GM19238 (cell line): ENCODE results near the gene PIM1.

Experiments used
- DNase-seq: peaks from one replicate; pipeline ENCODE4 v3.0.0; 2011; ENCODE audit warnings: low spot score; ENCODE audit not compliant: insufficient read length

PIM1 gene

DNA sequence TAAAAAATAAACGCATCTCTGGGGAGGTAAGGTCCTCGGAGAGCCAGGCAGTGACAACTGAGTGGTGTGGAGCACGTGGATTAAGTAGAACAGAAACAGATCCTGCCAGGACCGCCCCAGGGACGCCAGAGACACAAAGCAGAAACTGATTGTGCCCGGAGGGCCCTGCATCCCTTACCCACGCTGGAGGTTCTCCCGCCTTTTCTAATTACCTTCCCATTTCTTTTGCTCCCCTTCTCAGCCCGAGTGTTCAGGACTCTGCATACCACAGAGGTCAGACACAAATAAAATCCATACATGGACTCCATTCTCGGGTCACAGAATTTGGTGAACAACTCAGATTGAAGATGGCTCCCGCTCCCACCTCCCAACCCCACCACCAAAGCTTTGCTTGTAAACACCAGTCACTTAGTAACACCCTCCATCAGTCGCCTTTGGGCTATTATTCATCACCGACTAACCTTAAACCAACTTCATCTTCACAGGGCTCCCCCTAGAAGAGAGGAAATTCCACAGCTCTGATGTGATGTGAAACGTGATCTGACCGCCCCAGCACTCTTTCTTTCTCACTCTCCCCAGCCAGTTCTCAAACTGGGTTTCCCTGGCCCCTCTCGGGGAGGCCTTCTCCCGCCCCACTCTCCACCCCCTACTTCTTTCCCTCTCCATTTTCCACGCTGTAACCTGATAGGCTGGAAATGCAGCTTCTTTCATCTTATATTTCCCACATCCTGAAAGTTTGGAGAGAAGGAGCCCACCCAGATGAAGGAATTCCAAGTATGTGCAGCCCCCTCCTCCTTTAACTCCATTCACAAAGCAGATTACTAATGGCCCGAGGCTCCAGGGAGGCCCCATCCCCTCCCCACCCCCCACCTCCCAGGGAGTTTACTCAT, 32.5 kb upstream of the PIM1 start:
- no peak for DNase-seq

DNA sequence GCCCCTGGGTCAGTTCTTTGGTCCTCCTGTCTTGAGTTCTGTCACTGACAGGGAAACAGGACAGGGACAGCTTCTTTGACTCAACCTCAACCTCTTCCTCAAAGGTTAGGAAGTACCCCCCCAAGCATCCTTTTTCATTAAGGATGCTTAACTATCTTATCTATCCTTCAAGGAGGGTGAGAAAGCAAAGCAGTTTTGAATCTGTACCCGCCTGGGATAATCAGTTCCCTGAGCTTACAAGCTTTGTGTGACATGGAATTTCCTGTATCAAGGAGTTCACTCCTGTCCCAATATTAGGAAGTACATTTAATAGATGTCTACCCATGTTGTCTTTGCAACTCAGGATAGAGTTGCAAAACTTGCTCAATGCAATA, 31.1 kb upstream of the PIM1 start:
- no peak for DNase-seq

DNA sequence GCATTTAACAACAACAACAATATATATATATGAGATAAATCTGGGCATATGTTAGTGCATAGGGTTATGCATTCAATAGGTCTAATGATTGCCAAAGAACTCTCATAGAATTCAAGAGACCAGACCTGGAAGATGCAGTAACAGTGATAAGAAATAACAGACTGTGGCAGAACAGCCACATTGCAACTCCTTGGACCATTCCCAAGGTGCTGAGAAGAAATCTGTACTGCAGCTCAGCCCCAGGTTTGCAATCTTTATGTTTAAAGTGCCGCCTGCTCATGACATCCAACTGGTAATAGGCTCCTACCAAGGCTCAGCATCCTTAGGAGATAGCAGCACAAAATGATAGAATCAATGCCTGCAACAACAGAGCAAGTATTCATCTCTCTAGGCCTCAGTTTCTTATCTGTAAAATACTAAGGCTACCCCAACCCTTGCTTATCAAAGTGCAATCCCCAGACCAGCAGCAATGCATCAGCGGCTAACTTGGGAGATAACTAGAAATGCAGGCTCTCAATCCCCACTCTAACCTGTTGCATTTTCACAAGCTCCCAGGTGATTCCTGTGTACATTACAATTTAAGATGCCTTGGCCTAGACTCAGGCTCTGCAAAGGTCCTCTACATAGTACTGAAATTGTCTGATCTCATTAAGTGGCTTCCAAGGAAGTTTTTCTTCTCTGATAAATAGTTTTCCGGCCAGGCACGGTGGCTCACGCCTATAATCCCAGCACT, 30.6 kb upstream of the PIM1 start:
- DNase-seq = no peak

DNA sequence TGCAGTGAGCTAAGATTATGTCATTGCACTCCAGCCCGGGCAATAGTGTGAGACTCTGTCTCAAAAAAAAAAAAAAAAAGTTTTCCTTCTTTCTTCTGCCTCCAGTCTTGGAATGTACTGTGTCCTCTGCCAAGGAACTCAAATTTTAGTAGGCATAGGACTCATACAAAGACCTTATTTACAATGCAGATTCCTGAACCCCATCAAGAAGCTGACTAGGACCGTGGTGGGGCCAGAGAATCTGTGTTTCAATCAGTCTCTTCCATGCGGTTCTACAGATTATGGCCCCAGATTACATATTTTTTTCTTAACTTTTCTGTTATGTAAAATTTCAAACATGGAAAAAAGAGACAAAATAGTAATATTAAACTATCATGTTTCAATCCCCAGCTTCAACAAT, 29.8 kb upstream of the PIM1 start:
- no peak for DNase-seq

DNA sequence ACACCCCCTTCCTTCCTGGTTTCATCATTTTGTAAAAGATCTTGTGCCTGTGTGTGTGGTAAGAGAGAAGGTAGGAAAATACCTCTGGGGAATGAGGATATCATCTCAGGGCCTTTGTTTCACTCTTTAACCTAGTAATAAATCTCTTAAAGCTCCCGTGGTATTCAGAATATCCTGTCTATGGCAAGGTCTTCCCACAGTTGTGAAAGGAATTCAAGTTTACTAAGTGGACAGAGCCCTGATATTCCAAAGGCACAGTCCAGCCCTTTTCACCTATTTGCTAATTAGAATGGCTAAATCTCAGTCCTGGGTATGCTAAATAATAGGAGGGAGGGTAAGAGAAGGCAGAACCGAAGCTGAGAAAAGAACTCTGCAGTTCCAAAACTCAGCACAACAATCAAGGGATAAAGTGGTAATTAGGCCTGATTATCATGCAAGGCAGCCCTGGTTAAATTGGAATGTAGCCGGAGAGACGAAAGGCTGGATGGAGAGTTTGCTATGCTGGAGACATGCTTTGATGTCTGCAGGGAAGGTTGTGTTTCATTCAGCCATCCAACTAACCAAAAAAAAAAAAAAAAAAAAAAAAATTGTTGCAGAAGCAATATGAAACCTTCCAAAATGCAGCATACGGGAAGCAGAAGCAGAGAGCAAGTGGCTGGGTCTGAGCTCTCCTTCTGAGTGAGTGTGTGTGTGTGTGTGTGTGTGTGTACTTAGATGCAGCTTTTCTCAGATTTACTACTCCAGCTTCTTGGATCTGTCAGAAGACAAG, 28.5 kb upstream of the PIM1 start:
- DNase-seq = no peak

DNA sequence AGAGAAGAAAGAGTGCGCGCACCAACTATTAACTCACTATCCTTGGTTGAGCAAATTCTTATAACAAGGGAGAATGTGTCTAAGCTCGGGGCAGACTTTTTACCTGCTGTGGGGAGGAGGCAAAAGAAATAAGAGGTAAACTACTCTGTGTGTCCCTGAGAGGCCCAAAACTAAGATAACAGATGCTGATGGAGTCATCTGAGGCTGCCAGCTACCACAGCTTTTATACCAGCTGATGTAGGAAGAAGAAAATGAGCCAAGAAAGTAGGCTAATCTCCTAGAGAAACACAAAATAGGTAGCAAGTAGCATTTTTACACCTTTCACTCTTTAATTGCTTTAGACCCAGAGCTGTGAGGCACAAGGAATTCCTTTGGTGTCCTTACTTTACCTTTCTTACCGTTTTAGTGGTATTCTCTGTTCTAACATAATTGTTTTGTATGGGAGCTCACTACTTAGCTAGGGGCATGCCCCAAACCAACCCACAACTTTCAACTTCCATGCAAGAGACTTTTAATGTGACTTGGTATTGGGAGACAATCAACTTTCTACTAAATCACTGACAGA, 27.8 kb upstream of the PIM1 start:
- DNase-seq = no peak

DNA sequence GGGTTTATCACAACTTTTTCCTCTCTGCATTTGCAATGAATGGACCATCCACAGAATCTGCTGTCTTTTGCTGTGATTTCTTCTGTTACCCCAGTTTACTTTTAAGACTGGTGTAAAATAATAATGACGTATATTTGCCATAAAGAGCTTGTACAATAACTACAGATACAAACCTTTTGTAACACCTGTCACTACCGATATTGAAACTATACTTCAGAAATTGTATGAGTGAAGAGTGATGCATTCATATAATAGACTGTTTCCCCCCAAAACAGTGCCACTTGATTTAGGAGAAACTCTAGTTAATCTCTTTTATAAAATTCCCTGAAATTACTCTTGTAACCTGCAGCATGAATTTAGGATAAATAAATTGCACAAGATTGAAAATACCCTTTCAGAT, 26.4 kb upstream of the PIM1 start:
- no peak for DNase-seq

DNA sequence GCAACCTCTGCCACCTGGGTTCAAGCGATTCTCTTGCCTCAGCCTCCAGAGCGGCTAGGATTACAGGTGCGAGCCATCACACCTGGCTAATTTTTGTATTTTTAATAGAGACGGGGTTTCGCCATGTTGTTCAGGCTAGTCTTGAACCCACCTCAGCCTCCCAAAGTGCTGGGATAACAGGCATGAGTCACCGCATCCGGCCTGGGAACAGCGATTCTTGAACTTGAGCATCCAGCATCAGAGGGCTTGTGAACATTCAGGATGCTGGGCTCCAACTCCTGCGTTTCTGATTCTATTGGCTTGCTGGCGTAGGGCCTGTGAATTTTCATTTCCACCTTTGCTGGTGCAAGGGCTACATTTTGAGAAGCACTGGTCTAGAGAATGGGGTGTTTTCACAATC, 24.5 kb upstream of the PIM1 start:
- DNase-seq = no peak

DNA sequence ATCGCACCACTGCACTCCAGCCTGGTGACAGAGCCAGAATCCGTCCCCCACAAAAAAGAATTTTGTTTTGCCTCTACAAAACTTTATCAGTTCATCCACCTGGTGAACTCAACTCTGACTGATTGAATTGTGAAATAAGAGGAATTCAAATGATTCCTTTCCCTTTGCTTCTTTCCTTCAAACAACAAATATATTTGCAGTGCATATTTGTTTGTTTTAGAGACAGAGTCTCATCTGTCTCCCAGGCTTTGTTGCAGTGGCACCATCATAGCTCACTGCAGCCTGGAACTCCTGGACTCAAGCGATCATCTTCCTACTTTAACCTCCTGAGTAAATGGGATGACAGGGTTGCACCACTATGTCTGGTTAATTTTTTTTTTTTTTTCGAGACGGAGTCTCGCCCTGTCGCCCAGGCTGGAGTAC, 23.2 kb upstream of the PIM1 start:
- no peak for DNase-seq

DNA sequence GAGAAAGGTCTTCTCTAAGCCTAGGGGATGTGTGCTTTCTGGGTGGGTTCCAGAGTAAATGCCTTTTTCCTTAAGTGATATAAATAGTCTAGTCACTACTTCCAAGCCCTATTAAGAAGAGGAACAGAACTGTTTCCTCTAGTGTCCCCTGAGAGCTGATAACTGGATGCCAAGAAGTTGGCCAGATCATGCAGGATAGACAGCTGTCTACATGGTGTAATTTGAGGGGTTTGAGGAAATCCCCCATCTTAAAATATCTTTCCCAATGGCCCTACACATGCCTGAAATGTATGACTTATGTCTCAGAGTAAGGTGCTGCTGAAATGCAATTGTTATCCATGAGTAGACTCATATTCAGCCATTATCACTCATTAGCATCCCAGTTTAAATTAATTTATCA, 20.2 kb upstream of the PIM1 start:
- DNase-seq = no peak

DNA sequence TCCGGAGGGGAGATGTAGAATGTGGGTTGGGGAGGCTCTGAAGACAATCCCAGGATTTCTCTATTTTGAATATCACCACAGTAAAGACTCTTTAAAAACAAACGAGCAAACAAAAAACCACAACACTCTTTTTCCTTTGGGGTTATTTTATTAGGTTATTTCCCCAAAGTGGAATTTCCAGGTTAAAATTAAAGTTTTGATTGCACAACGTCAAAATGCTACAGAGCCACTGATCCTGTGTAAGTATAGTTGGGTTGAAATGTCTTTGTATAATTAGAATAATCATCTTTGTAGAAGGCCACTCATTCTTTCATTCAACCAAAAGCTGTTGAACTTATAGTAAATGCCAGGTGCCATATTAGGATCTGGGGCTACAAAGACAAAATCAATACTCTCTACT, 19.6 kb upstream of the PIM1 start:
- DNase-seq = no peak

DNA sequence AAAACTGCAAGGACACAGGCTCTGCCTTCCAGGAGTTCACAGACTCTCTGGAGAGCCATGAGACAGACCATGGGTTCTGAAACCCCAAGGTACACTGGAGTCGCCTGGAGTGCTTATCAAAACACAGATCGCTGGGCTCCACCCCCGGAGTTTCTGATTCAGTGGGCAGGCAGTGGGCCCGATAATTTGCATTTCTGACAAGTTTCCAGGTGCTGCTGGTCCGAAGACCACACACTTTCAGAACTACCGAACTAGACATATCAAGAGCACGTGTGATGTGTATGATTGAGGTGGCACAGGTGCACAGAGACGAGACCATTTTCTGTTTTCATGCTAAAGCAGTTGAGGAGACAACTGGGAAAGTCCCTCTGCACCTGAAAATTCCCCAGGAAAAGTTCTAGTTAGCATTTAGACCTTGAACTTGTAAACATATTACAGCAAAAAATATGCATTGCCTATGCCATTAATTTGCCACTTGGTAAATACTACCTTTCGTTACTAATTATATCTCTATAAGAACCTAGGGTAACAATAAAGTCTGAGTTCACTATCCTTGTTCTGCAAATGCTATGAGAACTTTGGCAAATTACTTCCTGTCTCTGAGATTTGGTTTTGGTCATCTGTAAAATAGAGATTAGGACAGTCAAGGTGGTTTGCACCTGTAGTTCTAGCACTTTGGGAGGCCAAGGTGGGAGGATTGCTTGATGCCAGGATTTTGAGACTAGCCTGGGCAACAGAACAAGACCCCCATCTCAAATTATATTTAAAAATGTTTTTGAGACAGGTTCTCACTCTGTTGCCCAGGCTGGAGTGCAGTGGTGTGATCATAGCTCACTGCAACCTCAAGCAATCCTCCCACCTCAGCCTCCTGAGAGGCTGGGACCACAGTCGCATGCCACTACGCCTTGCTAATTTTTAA, 14.3 kb upstream of the PIM1 start:
- DNase-seq = peak; percentile 51

DNA sequence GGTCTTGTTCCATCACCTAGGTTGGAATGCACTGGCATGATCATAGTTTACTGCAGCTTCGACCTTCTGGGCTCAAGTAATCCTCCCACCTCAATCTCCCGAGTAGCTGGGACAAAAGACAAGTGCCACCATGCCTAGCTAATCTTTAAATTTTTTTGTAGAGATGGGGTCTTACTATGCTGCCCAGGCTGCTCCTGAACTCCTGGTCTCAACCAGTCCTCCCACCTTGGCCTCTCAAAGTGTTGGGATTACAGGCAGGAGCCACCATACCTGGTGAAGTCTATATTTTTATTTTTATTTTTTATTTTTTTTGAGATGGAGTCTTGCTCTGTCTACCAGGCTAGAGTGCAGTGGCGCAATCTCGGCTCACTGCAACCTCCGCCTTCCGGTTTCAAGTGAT, 11.4 kb upstream of the PIM1 start:
- no peak for DNase-seq

DNA sequence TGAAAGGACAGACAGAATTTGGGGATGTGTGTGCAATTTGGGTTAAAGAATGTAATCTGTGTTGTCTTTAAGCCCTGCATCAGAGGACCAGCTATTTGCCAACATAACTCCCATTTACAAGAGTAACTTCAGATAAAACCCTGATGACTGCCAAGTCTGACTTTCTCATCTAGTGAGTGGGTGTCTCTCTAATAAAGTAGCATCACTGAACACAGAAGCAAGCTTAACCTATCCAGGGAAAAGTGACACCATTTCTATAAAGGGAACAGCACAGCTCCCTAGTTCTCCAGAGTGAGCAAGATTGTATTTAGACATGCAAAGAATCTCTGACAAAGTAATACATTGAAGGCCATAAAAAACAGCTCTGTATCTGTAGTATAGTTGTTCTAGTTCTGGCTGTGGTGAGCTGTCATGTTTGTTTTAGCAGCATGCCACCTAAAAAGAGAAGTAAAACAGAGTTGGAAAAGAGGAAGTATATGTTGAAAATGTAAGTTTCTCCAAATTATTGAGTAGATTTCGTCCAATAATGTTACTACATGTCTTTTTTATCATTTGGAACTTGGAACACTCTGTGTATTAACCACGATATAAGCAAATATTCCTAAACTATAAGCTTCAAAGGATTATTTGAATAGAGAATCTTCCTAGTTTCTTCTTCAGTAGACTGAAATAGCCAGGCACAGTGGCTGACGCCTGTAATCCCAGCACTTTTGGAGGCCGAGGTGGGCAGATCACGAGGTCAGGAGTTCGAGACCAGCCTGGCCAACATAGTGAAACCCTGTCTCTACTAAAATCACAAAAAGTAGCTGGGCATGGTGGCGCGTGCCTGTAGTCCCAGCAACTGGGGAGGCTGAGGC, 8.8 kb upstream of the PIM1 start:
- no peak for DNase-seq

DNA sequence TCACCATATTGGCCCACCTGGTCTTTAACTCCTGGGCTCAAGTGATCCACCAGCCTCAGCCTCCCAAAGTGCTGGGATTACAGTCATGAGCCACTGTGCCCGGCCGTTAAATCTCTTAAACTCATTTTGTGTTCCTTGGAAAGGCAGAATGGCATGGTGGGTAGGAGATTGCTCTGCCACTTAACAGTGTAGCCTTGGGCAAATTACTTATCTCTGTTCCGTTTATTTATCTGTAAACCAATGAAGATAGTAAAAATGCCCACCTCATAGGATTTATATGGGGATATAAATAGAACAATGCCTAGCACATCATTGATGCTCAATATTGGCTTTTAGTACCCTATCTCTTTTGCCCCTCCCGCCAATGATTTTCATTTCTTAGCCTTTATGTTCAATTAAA, 7.2 kb upstream of the PIM1 start:
- DNase-seq = no peak

DNA sequence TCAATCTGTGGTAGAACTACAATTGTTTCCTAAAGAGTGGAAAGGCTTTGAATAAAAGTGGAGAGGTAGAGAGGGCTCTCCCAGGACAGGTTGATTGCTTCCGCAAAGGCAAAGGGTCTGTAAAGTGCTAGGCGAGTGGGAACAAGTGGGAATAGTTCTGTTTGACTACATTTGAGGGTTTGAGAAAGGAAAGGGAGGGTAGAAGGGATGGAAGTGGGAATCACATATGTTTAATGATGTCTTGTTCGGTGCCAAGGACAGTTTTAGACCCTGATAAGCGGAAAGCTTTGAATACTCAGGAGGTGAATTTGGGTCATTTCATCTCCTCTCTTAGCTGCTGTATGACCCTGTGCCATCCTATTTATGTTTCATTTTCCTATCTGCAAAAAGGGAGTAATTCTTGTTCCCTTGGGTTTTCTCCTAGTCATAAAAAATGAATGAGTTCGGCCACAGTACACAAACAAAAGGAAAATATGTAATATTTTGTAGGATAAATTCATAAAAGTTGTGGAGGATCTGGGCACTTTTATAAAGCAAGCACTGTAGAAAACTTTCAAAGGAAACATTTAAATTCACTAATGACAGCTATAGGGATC, 1.7 kb upstream of the PIM1 start:
- no peak for DNase-seq

DNA sequence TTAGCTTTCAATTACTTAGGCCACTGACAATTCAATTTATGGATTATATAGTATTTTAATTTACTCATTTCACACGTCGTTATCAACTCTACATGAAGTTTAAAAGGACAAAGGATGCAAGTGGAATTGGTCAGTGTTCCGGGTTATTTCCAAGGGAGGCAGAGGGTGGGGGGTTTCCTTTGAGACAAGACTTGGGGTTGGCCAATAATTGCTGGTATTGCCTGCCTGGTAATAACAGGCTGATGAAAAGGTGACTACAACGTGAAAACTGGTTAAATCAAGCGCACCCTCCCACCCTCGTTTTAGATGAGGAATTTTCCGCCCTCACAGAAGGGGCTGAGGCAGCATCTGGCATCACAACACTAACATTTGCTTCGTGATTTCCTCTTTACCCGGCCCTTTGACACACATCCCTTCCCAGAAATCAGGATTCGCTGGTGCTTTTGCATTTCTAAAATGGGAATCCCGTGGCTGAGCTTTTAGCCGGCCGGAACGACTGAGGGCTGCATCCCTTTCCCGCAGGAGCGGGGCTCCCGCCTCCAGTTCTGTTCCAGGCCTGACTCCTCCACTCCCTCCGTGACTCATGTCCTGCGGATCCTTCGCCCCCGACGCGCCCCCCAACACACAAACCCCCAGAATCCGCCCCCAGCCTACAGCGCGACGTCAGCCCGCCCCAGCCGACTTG, 999 bp upstream of the PIM1 start:
- DNase-seq = no peak

DNA sequence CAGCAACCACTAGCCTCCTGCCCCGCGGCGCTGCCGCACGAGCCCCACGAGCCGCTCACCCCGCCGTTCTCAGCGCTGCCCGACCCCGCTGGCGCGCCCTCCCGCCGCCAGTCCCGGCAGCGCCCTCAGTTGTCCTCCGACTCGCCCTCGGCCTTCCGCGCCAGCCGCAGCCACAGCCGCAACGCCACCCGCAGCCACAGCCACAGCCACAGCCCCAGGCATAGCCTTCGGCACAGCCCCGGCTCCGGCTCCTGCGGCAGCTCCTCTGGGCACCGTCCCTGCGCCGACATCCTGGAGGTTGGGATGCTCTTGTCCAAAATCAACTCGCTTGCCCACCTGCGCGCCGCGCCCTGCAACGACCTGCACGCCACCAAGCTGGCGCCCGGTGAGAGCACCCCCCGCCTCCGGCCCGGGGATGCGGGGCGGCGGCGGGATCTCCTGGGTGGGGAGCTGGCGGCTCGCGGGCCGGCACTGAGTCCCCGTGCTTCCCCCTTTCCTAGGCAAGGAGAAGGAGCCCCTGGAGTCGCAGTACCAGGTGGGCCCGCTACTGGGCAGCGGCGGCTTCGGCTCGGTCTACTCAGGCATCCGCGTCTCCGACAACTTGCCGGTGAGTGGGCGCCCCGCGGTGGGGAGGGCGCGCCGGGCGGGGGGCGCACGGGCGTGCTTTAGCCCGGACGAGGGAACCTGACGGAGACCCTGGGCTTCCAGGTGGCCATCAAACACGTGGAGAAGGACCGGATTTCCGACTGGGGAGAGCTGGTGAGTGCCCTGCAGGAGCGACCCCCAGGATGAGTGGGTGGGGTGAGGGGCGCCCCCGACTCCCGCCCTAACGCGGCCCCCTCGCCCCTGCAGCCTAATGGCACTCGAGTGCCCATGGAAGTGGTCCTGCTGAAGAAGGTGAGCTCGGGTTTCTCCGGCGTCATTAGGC, 585 bp downstream of the PIM1 start:
- DNase-seq = peak; percentile 45
